ENCODE data around the gene MAD1L1. TPM values are rescaled to one million over a fixed set of nuclear protein-coding genes. Genes with fewer than 3 reads are reported as not detected.

MAD1L1 gene
- total and polyA plus RNA-seq, 4 donors, result 12.8 to 20.7 (median 16.5) TPM

- WGBS, result 98% methylated on average over 15 of the region's 15 CpGs
- H3K9ac ChIP-seq (ENCODE audit: low read depth in 1 of 2, low read length in 2 of 2), result no peak overlapping the region
- no peak for TF ChIP-seq YY1 (IDR thresholded peaks at IDR 0.05)
- peaks cover 0 to 6% (median 3%) of the 10 kb centered on the region in 4 donors for H3K4me1 ChIP-seq (ENCODE audit: control insufficient read depth in 4 of 4, insufficient read depth in 4 of 4, low read length in 3 of 4)
- no peak for DNase-seq (ENCODE audit: low spot score)
- H3K36me3 ChIP-seq (ENCODE audit: control insufficient read depth in 4 of 4, insufficient read depth in 3 of 4, low read depth in 1 of 4, low read length in 3 of 4), result no peaks in the 10 kb centered on the region
- no peak overlapping the region for H3K4me3 ChIP-seq (ENCODE audit: low read depth in 1 of 3, low read length in 3 of 3)
- no peak overlapping the region for H3K27ac ChIP-seq (ENCODE audit: low read depth in 1 of 2, low read length in 2 of 2)
- H3K9me3 ChIP-seq (ENCODE audit: control insufficient read depth in 4 of 4, low read length in 3 of 4), result no peaks in the 10 kb centered on the region
- H3K27me3 ChIP-seq (ENCODE audit: control insufficient read depth in 4 of 4, insufficient read depth in 4 of 4, low read length in 3 of 4), result no peaks in the 10 kb centered on the region
Measured at GRCh38 chr7:1909476-1909875, 323.3 kb downstream of the MAD1L1 start.

GRCh38 chr7:1908823-1909420 lies 323.8 kb downstream of the MAD1L1 start:
- 87% methylated on average over 24 of the region's 24 CpGs for WGBS
- no peak overlapping the region for H3K9ac ChIP-seq (ENCODE audit: low read depth in 1 of 2, low read length in 2 of 2)
- no peak overlapping the region for H3K27ac ChIP-seq (ENCODE audit: low read depth in 1 of 2, low read length in 2 of 2)
- no peaks in the 10 kb centered on the region for H3K36me3 ChIP-seq (ENCODE audit: control insufficient read depth in 4 of 4, insufficient read depth in 3 of 4, low read depth in 1 of 4, low read length in 3 of 4)
- peaks cover 0 to under 1% (median 0%) of the 10 kb centered on the region in 4 donors for H3K4me1 ChIP-seq (ENCODE audit: control insufficient read depth in 4 of 4, insufficient read depth in 4 of 4, low read length in 3 of 4)
- H3K9me3 ChIP-seq (ENCODE audit: control insufficient read depth in 4 of 4, low read length in 3 of 4), result no peaks in the 10 kb centered on the region
- TF ChIP-seq YY1 (IDR thresholded peaks at IDR 0.05) (no peak), TAF1 (conservative IDR thresholded peaks at IDR 0.05) (no peak), REST (IDR thresholded peaks at IDR 0.05) (no peak), JUND (IDR thresholded peaks at IDR 0.05) (no peak), FOXA2 (IDR thresholded peaks at IDR 0.05) (no peak), HNF4A (conservative IDR thresholded peaks at IDR 0.05) (no peak), RAD21 (IDR thresholded peaks at IDR 0.05) (no peak), HNF4G (IDR thresholded peaks at IDR 0.05) (no peak), EGR1 (IDR thresholded peaks at IDR 0.05; ENCODE audit: low read depth in 2 of 2) (no peak), CTCF (IDR thresholded peaks at IDR 0.05; ENCODE audit: low read depth, low read length, missing input control) (no peak), RXRA (IDR thresholded peaks at IDR 0.05) (no peak), NR2F2 (IDR thresholded peaks at IDR 0.05) (no peak)
- no peaks in the 10 kb centered on the region for H3K27me3 ChIP-seq (ENCODE audit: control insufficient read depth in 4 of 4, insufficient read depth in 4 of 4, low read length in 3 of 4)
- no peak for DNase-seq (ENCODE audit: low spot score)
- no peak overlapping the region for H3K4me3 ChIP-seq (ENCODE audit: low read depth in 1 of 3, low read length in 3 of 3)

- 98% methylated on average over 22 of the region's 22 CpGs for WGBS
- no peak overlapping the region for H3K4me3 ChIP-seq (ENCODE audit: low read depth in 1 of 3, low read length in 3 of 3)
Measured at GRCh38 chr7:1907751-1908365, 324.9 kb downstream of the MAD1L1 start.

More at GRCh38 chr7:1907751-1908365, 324.9 kb downstream of the MAD1L1 start:
- Histone ChIP-seq H3K9me3 (ENCODE audit: control insufficient read depth in 4 of 4, low read length in 3 of 4) (no peaks in the 10 kb centered on the region), H3K27ac (ENCODE audit: low read depth in 1 of 2, low read length in 2 of 2) (no peak overlapping the region), H3K27me3 (ENCODE audit: control insufficient read depth in 4 of 4, insufficient read depth in 4 of 4, low read length in 3 of 4) (no peaks in the 10 kb centered on the region), H3K4me1 (ENCODE audit: control insufficient read depth in 4 of 4, insufficient read depth in 4 of 4, low read length in 3 of 4) (no peaks in the 10 kb centered on the region), H3K36me3 (ENCODE audit: control insufficient read depth in 4 of 4, insufficient read depth in 3 of 4, low read depth in 1 of 4, low read length in 3 of 4) (no peaks in the 10 kb centered on the region), H3K9ac (ENCODE audit: low read depth in 1 of 2, low read length in 2 of 2) (no peak overlapping the region)
- DNase-seq (ENCODE audit: low spot score), result no peak
- TF ChIP-seq YY1 (IDR thresholded peaks at IDR 0.05) (no peak), EGR1 (IDR thresholded peaks at IDR 0.05; ENCODE audit: low read depth in 2 of 2) (no peak), ZBTB33 (IDR thresholded peaks at IDR 0.05) (no peak), HNF4A (conservative IDR thresholded peaks at IDR 0.05) (no peak), JUND (IDR thresholded peaks at IDR 0.05) (no peak)
